HG03565 (cell line): ENCODE data around the gene MFN2.

ENCODE experiments used
- ATAC-seq: cut with Tn5 transposase; IDR thresholded peaks from one replicate; pipeline ENCODE4 v1.9.1; 2021; ENCODE audit warnings: mild to moderate bottlenecking, moderate library complexity; ENCODE audit not compliant: unreplicated experiment

Gene MFN2

DNA sequence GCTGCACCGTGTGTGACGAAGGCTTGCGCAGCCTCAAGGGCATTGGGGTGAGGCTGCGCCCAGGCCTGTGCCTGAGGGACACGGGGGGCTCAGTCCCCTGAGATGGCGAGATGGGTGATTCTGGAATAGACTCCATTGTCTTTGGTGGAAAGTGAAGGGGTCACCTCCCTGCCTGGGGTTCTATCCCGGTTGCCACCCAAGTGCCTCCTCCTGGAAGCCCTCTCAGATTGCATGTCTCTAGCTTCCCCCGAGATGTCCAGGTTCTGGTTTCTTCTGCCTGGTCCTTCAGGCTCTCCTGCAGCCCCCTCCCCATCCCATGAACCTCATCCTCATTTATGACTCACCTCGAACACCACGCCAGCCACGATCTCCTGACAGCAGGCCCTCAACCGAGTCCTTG lies 22.3 kb upstream of the MFN2 start:
- ATAC-seq, result no peak

DNA sequence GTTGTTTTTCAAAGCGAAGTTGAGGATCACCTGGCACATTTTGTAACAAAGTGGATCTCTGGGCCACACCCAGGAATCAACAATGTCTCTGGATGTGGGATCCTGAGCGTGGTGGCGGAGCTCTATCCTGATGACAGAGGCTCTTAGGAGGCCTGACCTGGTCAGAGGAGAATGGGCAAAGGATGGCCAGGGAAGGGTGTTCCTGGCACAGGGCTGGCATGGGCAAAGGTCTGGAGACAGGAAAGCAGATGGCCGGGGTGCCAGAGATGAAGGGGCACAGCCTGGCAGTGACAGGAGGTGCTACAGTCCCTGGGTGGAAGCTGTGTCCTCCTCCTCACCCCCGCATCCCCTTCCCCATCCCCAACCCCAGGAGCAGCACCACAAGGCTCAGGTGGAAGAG lies 20.0 kb upstream of the MFN2 start:
- ATAC-seq, result no peak

DNA sequence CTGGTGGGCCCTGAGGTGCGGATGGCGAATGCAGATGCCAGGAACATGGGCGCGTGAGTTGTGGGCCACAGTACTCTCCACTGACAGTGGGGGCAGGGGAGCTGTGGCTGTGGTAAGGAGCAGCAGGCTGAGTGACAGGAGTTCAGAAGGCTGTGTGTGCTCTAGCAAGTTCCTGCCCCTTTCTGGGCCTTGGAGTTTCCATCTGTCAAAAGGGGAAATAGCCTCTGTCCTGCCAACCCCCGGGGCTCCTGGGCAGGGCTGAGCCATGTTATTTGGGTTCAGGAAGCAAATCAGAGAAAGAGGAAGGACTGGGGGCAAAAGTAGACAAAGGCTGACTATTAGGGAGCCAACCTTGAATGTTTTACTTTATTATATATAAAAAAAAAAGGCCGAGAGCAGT lies 19.5 kb upstream of the MFN2 start:
- no peak for ATAC-seq

DNA sequence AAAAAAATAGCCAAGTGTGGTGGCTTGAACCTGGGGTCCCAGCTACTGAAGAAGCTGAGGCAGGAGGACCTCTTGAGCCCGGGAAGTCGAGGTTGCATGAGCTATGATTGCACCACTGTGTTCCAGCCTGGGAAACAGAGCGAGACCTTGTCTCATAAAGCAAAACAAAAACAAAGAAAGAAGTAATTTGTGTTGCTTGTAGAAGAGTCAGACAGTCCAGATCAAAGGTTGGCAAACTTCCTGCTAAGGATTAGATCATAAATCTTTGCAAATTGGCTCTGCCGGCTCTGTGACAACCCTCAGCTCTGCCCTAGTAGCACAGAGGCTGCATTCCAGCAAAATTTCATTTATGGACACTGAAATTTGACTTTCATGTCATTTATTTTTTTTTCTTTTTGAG lies 19.0 kb upstream of the MFN2 start:
- ATAC-seq, result no peak

DNA sequence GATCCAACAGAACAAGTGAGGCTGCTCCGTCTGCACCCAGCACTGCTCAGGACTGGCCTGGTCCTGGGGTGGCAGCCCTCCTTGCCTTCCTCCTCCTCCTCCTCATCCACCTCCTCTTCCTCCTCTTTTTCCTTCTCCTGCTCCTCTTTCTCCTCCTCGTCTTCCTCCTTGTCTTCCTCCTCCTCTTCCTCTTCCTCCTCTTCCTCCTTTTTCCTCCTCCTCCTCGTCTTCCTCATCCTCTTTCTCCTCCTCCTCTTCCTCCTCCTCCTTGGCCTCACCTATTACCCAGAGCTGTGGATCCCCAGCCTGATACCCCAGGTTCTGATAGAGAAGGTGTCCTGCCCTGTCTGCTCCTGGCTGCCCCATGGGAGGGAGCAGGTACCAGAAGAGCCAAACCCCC lies 16.6 kb upstream of the MFN2 start:
- ATAC-seq, result no peak

DNA sequence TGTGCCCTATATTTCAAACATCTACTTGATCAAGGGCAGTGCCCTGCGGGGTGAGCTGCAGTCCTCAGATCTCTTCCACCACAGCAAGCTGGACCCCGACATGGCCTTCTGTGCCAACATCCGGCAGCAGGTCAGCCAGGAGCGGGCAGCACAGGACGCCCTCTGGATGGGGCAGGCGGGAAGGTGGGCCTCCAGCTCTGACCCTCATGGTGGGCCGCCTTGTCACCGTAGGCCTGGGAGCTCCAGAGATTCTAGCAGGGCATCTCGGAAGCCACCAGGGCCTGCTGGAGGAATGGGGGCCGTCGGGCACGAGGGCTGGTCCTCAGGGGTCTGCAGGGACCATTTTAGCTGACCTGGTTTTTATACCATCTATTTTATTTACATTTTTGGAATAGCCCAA lies 15.6 kb upstream of the MFN2 start:
- ATAC-seq, result no peak

DNA sequence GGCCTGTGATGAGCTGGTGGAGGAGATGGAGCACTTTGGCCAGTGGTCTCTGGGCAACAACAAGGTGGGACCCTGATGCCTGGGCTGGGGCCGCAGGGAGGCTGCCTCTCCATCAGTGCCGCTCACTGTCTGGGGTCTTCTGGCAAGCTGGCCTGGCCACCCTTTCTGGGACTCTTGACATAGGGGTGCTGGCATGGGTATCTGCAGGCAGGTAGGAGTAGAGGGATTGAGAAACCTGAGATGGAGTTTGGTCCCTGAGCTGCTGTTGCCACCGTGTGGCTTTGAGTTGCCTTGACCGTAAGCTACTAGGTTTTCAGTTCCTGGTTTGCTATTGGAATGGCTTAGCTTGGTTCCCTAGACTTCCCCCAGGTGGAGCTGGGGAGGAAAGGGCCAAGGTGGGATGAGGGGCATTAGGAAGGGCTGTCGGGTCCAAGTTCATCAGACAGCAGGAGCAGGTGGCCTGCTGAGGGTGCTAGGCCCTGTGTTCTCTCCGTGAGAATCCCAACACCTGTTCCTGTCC lies 13.2 kb upstream of the MFN2 start:
- ATAC-seq, result no peak

DNA sequence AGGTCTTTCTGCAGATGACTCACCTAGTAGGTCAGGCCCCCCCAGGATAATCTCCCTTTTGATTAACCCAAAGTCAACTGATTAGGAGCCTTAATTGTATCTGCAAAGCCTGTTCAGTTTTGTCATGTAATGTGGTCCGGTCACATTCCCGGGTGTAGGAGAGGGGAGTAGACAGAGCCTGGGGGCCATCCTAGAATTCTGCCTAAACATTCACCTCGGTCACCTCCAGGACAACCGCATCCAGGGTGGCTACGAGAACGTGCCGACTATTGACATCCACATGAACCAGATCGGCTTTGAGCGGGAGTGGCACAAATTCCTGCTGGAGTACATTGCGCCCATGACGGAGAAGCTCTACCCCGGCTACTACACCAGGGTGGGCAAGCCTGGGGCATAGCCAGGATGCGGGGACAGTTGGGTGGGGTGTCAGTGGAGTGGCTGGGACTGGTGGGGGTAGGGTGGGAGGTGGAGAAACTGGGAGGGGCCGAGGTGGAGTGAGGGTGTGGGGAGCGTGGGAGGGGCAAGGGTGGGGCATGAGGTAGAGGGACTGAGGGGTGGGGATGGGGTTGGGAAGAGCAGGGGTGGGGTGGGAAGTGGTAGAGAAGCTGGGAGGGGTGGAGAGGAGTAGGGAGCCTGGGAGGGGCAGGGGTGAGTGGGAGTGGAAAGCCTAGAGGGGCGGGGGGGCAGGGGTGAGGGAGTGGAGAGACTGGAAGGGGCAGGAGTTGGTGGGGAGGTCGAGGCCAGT lies 9.6 kb upstream of the MFN2 start:
- no peak for ATAC-seq

DNA sequence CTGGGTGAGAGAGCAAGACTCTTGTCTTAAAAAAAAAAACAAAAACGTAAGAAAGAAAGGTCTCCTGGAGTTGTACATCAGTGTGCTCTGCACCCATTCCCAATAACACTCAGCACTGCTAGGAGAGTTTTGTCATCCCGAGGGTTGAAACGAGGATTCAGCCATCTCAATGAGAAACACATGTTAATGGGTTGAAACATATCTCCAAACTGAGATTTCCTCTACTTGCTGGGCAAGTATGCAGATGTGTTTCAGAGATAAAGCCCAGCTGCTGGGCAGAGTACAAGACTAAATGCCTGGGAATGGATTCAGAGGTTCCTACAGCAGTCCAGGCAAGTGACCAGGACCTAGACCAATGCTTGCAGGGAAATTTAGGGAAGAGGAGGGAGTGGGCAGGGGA lies 2.6 kb upstream of the MFN2 start:
- no peak for ATAC-seq

DNA sequence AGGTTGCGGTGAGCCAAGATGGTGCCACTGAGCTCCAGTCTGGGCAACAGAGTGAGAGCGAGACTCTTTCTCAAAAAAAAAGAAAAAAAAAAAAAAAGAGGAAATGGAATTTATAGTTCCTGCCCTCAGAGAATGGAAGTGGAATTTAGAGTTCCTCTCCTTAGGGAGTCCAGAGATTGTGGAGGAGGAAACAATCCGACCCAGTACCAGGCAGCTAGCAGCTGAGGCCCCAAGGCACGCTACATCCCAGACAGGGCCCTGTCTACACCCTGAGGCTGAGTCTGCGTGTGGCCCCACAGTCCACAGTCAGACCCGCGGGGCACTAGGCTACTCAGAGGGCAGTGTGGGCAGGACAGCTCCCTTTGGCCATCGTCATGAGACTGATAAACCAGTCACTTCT lies 1.9 kb upstream of the MFN2 start:
- no peak for ATAC-seq

DNA sequence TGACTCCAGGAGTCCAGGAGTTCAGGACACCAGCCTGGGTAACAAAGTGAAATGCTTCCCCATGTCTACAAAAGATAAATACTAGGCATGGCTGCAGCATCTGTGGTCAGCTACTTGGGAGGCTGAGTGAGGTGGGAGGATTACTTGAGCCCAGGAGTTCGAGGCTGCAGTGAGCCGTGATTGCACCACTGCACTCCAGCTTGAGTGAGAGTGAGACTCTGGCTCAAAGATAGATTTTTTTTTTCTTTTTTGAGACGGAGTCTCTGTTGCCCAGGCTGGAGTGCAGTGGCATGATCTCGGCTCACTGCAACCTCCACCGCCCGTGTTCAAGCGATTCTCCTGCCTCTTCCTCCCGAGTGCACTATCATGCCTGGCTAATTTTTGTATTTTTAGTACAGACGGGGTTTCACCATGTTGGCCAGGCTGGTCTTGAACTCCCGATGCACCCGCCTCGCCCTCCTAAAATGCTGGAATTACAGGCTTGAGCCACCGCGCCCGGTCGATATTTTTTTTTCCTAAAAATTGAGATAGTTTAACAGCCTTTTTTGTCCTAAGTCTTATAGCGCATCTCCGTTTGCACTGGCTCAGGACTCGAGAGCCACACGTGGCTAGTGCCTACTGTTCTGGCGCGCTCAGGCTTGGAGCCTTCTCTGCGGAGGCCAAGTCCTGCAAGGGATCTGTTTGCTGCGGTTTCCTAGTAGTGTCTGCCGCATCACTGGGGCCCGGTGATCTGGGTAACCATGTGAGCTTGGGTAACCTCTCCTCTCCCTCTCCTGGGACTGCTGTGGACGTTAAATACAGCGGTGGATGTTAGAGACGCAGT lies 1.0 kb upstream of the MFN2 start:
- no peak for ATAC-seq

DNA sequence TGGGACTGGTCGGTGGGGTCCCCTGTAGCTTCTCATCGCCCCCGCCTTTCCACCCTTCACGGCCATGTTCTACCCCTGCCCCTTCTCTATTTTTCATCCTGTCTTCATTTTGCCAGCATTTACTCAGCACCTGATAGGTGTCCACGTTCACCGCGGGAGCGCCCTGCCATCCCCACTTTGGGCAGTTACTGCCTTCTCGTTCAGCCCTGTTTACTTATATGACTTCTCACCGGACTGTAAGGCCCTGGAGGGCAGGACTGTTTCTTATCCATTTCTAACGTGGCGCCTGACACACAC lies 380 bp downstream of the MFN2 start:
- ATAC-seq, result no peak

DNA sequence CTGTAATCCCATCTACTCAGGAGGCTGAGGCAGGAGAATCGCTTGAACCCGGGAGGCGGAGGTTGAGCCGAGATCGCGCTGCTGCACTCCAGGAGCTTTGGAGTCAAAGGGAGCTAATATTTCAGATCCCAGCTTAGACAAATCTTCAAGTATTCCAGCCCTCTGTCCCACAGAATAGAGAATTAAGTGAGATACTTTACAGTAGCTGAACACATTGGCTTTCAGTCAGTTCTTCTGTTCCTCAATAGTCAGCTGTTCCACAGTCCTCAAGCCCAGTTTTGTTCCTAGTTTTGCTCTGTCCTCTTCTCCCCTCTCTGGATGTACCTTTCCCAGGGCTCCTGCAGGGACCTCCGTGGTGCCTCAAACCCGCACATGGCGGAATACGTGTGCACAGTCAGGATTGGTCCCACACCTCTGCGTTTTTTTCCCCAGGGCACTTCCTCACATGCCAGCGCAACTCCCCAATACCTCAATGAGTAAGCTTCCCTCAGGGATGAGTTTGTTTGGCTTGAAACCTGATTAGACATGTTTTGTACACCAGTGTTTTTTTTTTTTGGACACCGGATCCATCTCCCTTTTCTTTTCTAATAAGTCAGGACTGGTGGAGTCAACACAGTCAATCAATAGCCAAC lies 1.2 kb downstream of the MFN2 start:
- ATAC-seq, result no peak

DNA sequence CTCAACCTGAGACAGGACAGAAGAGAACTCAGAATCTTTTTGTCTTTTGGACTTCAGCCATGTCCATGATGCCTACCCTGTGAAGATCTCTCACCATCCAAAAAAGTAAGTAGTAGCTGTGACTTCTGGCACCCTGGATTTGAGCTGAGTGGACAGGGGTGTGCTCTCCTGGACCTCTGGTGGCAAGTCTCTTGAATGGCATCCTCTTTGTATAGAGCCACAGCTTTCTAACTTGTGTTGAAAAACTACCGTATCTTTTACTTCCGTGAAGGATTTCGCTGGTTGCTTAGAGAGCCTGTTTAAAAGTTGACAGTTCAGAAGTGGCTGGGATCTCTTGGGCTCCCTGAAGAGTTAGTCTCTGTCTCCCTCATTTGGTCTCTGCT lies 1.8 kb downstream of the MFN2 start:
- no peak for ATAC-seq

DNA sequence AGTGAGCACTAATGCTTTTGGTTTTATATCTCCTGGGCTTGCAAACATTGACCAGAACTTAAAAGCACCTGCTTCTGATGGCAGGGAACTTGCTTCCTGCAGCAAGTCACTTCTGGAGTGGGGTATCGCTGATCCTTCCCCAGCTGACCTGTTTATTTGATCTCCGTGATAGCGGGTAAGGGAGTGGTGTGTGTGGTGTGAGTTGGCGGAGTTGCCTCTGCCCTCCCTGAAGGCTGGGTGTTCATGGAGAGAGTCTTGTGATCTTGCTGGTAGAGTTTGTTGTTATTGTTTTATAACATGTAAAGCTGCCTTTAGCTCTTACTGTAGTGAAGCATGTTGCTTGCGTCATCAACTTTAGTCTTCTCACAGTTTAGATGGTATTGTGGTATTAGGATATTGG lies 3.9 kb downstream of the MFN2 start:
- ATAC-seq, result no peak

DNA sequence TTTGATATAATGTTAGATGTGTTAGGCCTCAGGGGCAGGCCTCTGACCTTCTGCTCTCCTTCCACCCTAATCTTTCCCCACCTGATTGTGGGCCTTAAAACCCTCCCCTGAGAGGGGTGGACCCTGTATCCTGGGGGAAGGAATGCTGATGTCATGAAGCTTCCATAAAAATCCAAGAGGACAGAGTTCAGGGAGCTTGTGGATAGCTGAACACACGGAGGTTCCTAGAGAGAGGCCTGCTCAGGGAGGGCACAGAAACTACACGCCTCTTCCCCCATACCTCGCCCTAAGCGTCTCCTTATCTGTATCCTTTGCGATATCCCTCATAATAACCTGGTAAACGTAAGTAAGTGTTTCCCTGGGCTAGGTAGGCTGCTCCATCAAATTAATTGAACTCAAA lies 4.3 kb downstream of the MFN2 start:
- no peak for ATAC-seq

DNA sequence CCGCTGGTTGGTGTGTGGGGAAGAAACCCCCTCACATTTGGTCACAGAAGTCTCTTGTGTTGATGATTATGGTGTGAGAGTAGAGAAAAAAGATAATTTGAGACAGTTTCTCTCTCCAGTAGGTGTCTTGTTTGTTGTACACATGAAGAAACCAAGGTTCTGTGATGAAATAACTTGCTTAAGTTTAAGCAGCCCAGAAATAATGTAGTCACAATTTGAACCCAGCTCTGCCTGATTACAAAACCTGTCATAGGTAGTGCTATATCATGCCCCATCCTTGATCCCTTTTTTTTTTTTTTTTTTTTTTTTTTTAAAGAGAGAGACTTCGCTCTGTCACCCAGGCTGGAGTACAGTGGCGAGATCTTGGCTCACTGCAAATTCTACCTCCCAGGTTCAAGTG lies 4.9 kb downstream of the MFN2 start:
- no peak for ATAC-seq

DNA sequence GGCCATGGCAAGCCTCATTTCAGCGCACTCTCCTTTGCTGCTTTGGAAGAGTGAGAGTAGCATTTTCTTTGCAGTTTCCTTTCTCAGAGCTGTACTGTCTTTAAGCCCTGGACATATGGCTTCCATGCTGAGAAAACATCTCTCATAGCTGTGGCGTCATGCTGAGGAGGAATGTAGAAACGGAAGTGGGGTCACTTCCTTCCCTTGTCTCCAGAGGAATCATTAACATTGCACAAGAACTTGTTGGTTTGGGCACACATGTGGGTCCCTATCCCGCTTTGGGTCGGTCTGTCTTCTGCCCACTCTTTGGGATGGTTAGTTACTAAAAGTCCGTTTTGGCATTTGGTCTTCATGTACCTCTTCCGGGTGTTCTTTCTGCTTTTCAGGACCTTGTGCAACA lies 5.6 kb downstream of the MFN2 start:
- no peak for ATAC-seq

DNA sequence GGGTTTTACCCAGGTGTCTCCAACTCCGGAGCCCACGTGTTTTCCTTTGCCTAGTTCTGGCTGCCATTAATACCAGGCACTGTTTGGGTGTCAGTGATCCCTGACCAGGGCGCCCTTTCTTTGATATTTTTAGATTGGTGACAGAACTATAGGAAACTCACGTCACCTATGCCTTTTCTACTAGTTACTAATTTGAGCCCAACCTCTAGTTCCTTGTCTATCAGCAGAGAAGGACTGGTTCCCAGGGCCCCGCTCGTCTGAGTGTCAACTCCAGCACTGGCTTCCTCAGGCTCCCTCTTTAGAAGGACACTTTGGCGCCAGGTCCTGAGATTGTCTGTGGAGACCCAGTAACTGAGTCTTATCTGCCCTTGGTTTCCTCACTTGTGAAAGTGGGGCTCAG lies 9.4 kb downstream of the MFN2 start:
- no peak for ATAC-seq

DNA sequence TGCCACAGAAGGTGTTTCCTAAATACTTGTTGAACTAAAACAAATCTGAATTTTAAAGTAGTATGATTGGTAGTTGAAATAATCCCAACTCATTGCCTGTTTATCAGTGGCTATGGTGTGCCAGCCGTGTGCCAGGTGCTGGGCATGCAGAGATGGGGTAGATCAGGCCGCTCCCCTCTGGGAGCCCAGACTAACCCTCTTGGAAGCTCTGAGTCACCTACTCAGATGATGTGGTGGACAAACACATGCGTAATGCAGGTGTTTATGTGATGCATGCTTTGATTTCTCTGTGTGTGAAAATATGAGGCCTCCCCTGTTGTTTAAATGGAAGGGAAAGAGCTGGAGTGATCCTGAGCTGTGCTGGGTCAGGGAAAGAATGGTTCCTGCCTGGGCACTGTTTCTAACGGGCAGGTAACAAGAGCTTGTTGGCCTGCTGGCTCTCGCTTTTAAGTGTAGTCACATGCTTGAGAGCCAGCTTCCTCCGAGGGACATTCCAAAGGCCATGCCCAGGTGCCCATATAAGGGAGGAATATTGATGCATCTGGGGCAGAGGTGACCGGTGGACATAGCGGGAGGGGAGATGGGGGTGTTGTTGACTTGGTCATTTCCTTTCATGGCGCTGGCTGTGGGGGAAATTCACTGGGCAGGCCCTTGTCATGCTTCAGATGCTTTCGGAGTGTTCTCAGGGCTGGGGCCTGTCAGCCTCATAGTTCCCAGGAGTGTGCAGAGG lies 10.2 kb downstream of the MFN2 start:
- no peak for ATAC-seq

DNA sequence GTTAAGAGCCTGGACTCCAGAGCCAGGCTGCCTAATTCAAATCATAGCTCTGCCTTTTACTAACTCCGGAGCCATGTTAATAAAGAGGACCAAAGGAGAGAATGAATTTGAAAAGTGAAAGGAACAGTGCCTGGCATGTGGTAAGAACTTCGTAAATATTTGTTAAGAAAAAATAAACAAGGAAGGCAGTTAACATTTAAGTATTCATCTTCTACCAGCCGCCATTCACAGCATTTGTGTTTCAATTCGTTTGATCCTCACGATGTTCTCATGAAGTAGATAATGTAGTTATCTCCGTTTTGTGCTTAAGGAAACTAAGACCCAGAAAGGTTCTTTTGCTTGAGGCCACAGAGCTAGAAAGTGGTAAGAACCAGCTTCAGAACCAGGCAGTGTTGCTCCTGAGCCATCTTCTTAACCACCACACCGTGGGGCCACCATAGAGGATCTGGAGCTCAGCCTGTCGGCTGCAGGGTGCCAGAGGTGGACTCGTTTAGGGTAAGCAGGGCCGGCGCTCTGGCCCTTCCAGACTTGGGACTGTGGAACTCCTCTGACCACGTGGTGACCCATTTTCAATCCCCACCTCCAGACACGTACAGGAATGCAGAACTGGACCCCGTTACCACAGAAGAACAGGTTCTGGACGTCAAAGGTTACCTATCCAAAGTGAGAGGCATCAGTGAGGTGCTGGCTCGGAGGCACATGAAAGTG lies 11.9 kb downstream of the MFN2 start:
- ATAC-seq, result no peak
